H1 (cell line): ENCODE data around the gene ZNF608. TPM values are rescaled to one million over a fixed set of nuclear protein-coding genes. Genes with fewer than 3 reads are reported as not detected.
A peak's percentile ranks its signal among the peaks of the same experiment; 100 is the strongest.

ENCODE experiments used
- CTCF ChIA-PET: fragments of 300-600 bp; sonication (Branson Sonifier 250); formaldehyde crosslinking; loops from one replicate; lab custom pipeline; 2021; ENCODE audit not compliant: partially characterized antibody; lab: Charles Lee
- POLR2A ChIA-PET: fragments of 300-600 bp; sonication (Branson Sonifier 250); formaldehyde crosslinking; loops from one replicate; lab custom pipeline; 2021; ENCODE audit warnings: inconsistent platforms; ENCODE audit not compliant: partially characterized antibody; lab: Charles Lee
- DNase-seq, 2 experiments: peaks; one replicate each; pipeline versions ENCODE4 v3.0.0 to v3.0.0-alpha.2; 2010 to 2022; ENCODE audit warnings: low spot score in 2 of 2, low read depth in 1 of 2, mixed read lengths in 1 of 2
- FAIRE-seq: peaks from 2 replicates; lab custom pipeline; 2011; peaks lifted over from hg19 to GRCh38; lab: Jason Lieb, UNC
- H2AFZ ChIP-seq: 2 replicates; pipeline ENCODE4 v1.8.1; 2012; ENCODE audit warnings: low read length, inconsistent platforms
- H2AK5ac ChIP-seq: 2 replicates; pipeline ENCODE4 v1.6.1; 2013; ENCODE audit warnings: low read depth, low read length
- H2BK120ac ChIP-seq: replicated peaks from 2 replicates; pipeline ENCODE3; 2013; ENCODE audit warnings: low read depth, low read length, inconsistent platforms
- H2BK12ac ChIP-seq: 2 replicates; pipeline ENCODE4 v1.6.1; 2013; ENCODE audit warnings: low read depth, low read length
- H2BK15ac ChIP-seq: 2 replicates; pipeline ENCODE4 v1.6.1; 2013; ENCODE audit warnings: low read length
- H2BK20ac ChIP-seq: 2 replicates; pipeline ENCODE4 v1.6.1; 2013; ENCODE audit warnings: low read length
- H2BK5ac ChIP-seq: 2 replicates; pipeline ENCODE4 v1.6.1; 2013; ENCODE audit warnings: low read depth, low read length
- H3K14ac ChIP-seq: 2 replicates; pipeline ENCODE4 v1.6.1; 2013; ENCODE audit warnings: inconsistent platforms; ENCODE audit not compliant: insufficient read length
- H3K18ac ChIP-seq: 2 replicates; pipeline ENCODE4 v1.6.1; 2013; ENCODE audit warnings: low read length; ENCODE audit errors: extremely low read depth
- H3K23ac ChIP-seq: 2 replicates; pipeline ENCODE4 v1.6.1; 2013; ENCODE audit warnings: inconsistent platforms; ENCODE audit not compliant: insufficient read length
- H3K23me2 ChIP-seq: 2 replicates; pipeline ENCODE4 v1.6.1; 2013; ENCODE audit warnings: low read depth, low read length
- H3K27ac ChIP-seq: 2 replicates; pipeline ENCODE4 v1.6.1; 2011; ENCODE audit warnings: low read depth, low read length, inconsistent platforms
- H3K27me3 ChIP-seq, 4 experiments: replicated peaks in 1 of 4; 1 replicate in 1 of 4; 2 replicates in 3 of 4; pipeline versions ENCODE4 v1.6.1 to v1.8.1; 2011 to 2013; ENCODE audit warnings: low read length in 3 of 4, mild to moderate bottlenecking in 3 of 4, inconsistent platforms in 2 of 4, mixed read lengths in 2 of 4, moderate library complexity in 1 of 4; ENCODE audit not compliant: control insufficient read depth in 3 of 4, insufficient read depth in 3 of 4; ENCODE audit errors: extremely low read depth in 1 of 4
- H3K36me3 ChIP-seq, 4 experiments: 2 replicates each; pipeline versions ENCODE4 v1.6.1 to v1.8.1; 2011 to 2013; ENCODE audit warnings: mild to moderate bottlenecking in 4 of 4, low read length in 3 of 4, moderate library complexity in 2 of 4, control low read depth in 1 of 4, inconsistent platforms in 1 of 4; ENCODE audit not compliant: insufficient read depth in 4 of 4, control insufficient read depth in 2 of 4
- H3K4ac ChIP-seq: replicated peaks from 2 replicates; pipeline ENCODE3; 2013; ENCODE audit warnings: low read length, low read depth, mixed read lengths, inconsistent platforms; ENCODE audit not compliant: insufficient read length
- H3K4me1 ChIP-seq, 4 experiments: replicated peaks in 1 of 4; 1 replicate in 1 of 4; 2 replicates in 3 of 4; pipeline versions ENCODE4 v1.6.1 to v1.8.1; 2011 to 2013; ENCODE audit warnings: low read length in 3 of 4, inconsistent platforms in 2 of 4, mixed read lengths in 1 of 4; ENCODE audit not compliant: insufficient read depth in 4 of 4, control insufficient read depth in 3 of 4
- H3K4me2 ChIP-seq, 2 experiments: 2 replicates each; pipeline versions ENCODE4 v1.6.1 to v1.8.1; 2011 to 2013; ENCODE audit warnings: low read depth in 2 of 2, low read length in 2 of 2, control low read depth in 1 of 2, inconsistent platforms in 1 of 2, mild to moderate bottlenecking in 1 of 2; ENCODE audit not compliant: insufficient read depth in 1 of 2
- H3K4me3 ChIP-seq, 4 experiments: fragments of 200-600, 300-600 bp in 1 of 4; sonication (generic), shearing (Covaris generic), sonication (Bioruptor Twin) in 1 of 4; 2 replicates each; pipeline versions ENCODE4 v1.5.1 to v1.8.1; 2011 to 2016; ENCODE audit warnings: low read length in 4 of 4, low read depth in 3 of 4, control low read depth in 2 of 4, inconsistent platforms in 2 of 4, mild to moderate bottlenecking in 2 of 4, mixed read lengths in 1 of 4, moderate library complexity in 1 of 4; ENCODE audit not compliant: insufficient read depth in 2 of 4; ENCODE audit errors: extremely low read depth in 1 of 4
- H3K56ac ChIP-seq: replicated peaks from 2 replicates; pipeline ENCODE3; 2013; ENCODE audit warnings: low read depth, mild to moderate bottlenecking, mixed read lengths, low read length, inconsistent platforms; ENCODE audit not compliant: insufficient read length
- H3K79me1 ChIP-seq: 2 replicates; pipeline ENCODE4 v1.6.1; 2013; ENCODE audit warnings: low read depth, low read length, control low read depth
- H3K79me2 ChIP-seq, 2 experiments: 2 replicates each; pipeline versions ENCODE4 v1.6.1 to v1.8.1; 2012 to 2013; ENCODE audit warnings: low read length in 2 of 2, mild to moderate bottlenecking in 2 of 2, inconsistent platforms in 1 of 2; ENCODE audit not compliant: insufficient read depth in 2 of 2, control insufficient read depth in 1 of 2
- H3K9ac ChIP-seq, 4 experiments: replicated peaks in 1 of 4; 1 replicate in 1 of 4; 2 replicates in 3 of 4; pipeline versions ENCODE4 v1.6.1 to v1.8.1; 2011 to 2013; ENCODE audit warnings: low read depth in 3 of 4, low read length in 3 of 4, control low read depth in 2 of 4, mild to moderate bottlenecking in 2 of 4, moderate library complexity in 2 of 4, inconsistent platforms in 1 of 4; ENCODE audit errors: extremely low read depth in 1 of 4
- H3K9me3 ChIP-seq, 2 experiments: 2 replicates each; pipeline versions ENCODE4 v1.6.1 to v1.8.1; 2012 to 2013; ENCODE audit warnings: mild to moderate bottlenecking in 2 of 2, moderate library complexity in 2 of 2, control low read depth in 1 of 2, inconsistent platforms in 1 of 2, low read depth in 1 of 2, low read length in 1 of 2, mixed read lengths in 1 of 2; ENCODE audit not compliant: insufficient read depth in 2 of 2
- H4K20me1 ChIP-seq, 2 experiments: replicated peaks in 1 of 2; 2 replicates each; pipeline versions ENCODE3 to v1.8.1; 2011 to 2013; ENCODE audit warnings: inconsistent platforms in 2 of 2, low read length in 2 of 2, mild to moderate bottlenecking in 1 of 2; ENCODE audit not compliant: insufficient read depth in 2 of 2, control insufficient read depth in 1 of 2
- H4K5ac ChIP-seq: 2 replicates; pipeline ENCODE4 v1.6.1; 2013; ENCODE audit warnings: low read length, low read depth, mixed read lengths, inconsistent platforms; ENCODE audit not compliant: insufficient read length
- H4K8ac ChIP-seq: 2 replicates; pipeline ENCODE4 v1.8.0; 2013; ENCODE audit warnings: mild to moderate bottlenecking, moderate library complexity, low read length, inconsistent platforms; ENCODE audit not compliant: insufficient read depth; ENCODE audit errors: extremely low read depth
- H4K91ac ChIP-seq: replicated peaks from 2 replicates; pipeline ENCODE3; 2013; ENCODE audit warnings: low read length, mixed read lengths, inconsistent platforms; ENCODE audit not compliant: insufficient read length
- ATF3 ChIP-seq: IDR thresholded peaks from 2 replicates; pipeline ENCODE4 v1.6.1; 2011; ENCODE audit warnings: low read depth, mild to moderate bottlenecking, low read length; ENCODE audit not compliant: insufficient read depth
- CBX8 ChIP-seq: fragments of 300-800, 300-1000 bp; sonication (generic); IDR thresholded peaks from 2 replicates; pipeline ENCODE4 v1.7.1; 2016; ENCODE audit warnings: low read depth, low read length, borderline replicate concordance
- CREB1 ChIP-seq: IDR thresholded peaks from 2 replicates; pipeline ENCODE4 v1.6.1; 2012; ENCODE audit warnings: inconsistent platforms
- EP300 ChIP-seq, 2 experiments: IDR thresholded peaks; 1 replicate in 1 of 2; 2 replicates in 1 of 2; pipeline ENCODE4 v1.6.1; 2011 to 2012; ENCODE audit warnings: low read depth in 2 of 2, low read length in 2 of 2, mild to moderate bottlenecking in 2 of 2, borderline replicate concordance in 1 of 2, inconsistent platforms in 1 of 2, moderate library complexity in 1 of 2
- POU5F1 ChIP-seq: IDR thresholded peaks from 2 replicates; pipeline ENCODE4 v1.6.1; 2011; ENCODE audit warnings: low read depth, mild to moderate bottlenecking, low read length, moderate library complexity
- SP2 ChIP-seq: IDR thresholded peaks from 2 replicates; pipeline ENCODE4 v1.6.1; 2012; ENCODE audit warnings: mild to moderate bottlenecking, low read length, inconsistent platforms
- TEAD4 ChIP-seq: IDR thresholded peaks from 2 replicates; pipeline ENCODE4 v1.6.1; 2012; ENCODE audit warnings: low read depth, low read length, inconsistent platforms, mixed read lengths
- WGBS, 2 experiments: shearing (Covaris generic) in 1 of 2; methylation state at CpG; one replicate each; pipeline versions ENCODE4 v1.1.6 to v1.1.7; 2013 to 2015; ENCODE audit warnings: low lambda C conversion rate in 2 of 2, mixed read lengths in 2 of 2, inconsistent platforms in 1 of 2, low coverage in 1 of 2, missing lambda C conversion rate in 1 of 2; ENCODE audit not compliant: insufficient replicate concordance in 2 of 2, insufficient coverage in 1 of 2, insufficient read length in 1 of 2; ENCODE audit errors: extremely low coverage in 1 of 2, missing lambda C conversion rate in 1 of 2; 5-methylcytosine and 5-hydroxymethylcytosine counted together
- polyA plus RNA-seq, 7 experiments: library from polyadenylated mRNA; depleted of rRNA in 3 of 7; stranded (reverse) in 5 of 7; unstranded in 2 of 7; fragments of >200 nt in 5 of 7; fragments of 200-250 nt in 2 of 7; gene quantifications; 1 replicate in 5 of 7; 2 replicates in 1 of 7; 4 replicates in 1 of 7; pipeline versions ENCODE4 v1.2.1 to v1.2.3, GENCODE V29; 2011 to 2013; ENCODE audit warnings: missing spikeins in 2 of 7, mixed read lengths in 2 of 7
- total RNA-seq: library from RNA; stranded (reverse); fragmentation: NEBNext Ultra II Directional; extraction: Animal tissue kit (Norgen Biotek cat#: 25700); gene quantifications from 2 replicates; pipeline ENCODE4 v1.2.1, GENCODE V29; 2021

Gene ZNF608
- total and polyA plus RNA-seq, 2 of the 8 experiments (the other 6 are each of a cell fraction or from before 2014, with no cell fraction given), result 17.2 to 40.8 TPM

- Histone ChIP-seq H4K8ac (no peak overlapping the region), H3K36me3 (peaks cover 0 to 2% (median 0%) of the 10 kb centered on the region in 4 experiments; a peak in 1 of 8 replicates), H2BK20ac (no peak overlapping the region), H3K23ac (no peak overlapping the region), H3K27ac (no peak overlapping the region), H2BK5ac (no peak overlapping the region), H3K4me1 (peaks cover 11 to 48% (median 29%) of the 10 kb centered on the region in 4 experiments), H2AK5ac (no peak overlapping the region), H4K20me1 (peaks cover 3 to 18% of the 10 kb centered on the region in 2 experiments), H4K5ac (no peak overlapping the region), H3K23me2 (peaks cover 7% of the 10 kb centered on the region), H3K9ac (no peak overlapping the region), H3K4me3 (peak overlapping the region in 1 of 4 experiments; percentile 40; a peak in 5 of 8 replicates), H3K27me3 (no peaks in the 10 kb centered on the region), H2BK12ac (no peak overlapping the region), H3K79me2 (peaks cover 25 to 94% of the 10 kb centered on the region in 2 experiments), H2BK120ac (peak overlapping the region; percentile 92), H3K79me1 (peaks cover 3% of the 10 kb centered on the region), H3K4me2 (peak overlapping the region; percentile 56 to 64), H3K9me3 (peaks cover 0 to 4% of the 10 kb centered on the region in 2 experiments; a peak in 1 of 4 replicates), H3K56ac (no peak overlapping the region), H3K4ac (no peak overlapping the region), H2BK15ac (no peak overlapping the region), H2AFZ (no peak overlapping the region), H3K14ac (no peak overlapping the region), H3K18ac (peak overlapping the region; percentile 26; the same call in 1 of the 2 replicates), H4K91ac (no peak overlapping the region)
- DNase-seq (peak in 1 of 2 experiments; percentile 66), FAIRE-seq (peak; percentile 99)
- ChIA-PET CTCF (interaction anchor here (0.6 to 1.5 kb wide), 8 partner anchors 10 to 840 kb away, joined by 3 to 5 read pairs (median 3); no protein-coding TSS in a partner anchor), POLR2A (interaction anchor here (0.6 to 6.5 kb wide), 6 partner anchors 10 to 83 kb away, joined by 3 to 74 read pairs (median 4); no protein-coding TSS in a partner anchor)
- WGBS, 2 experiments, result 5% methylated on average over 9 of the region's 9 CpGs; no CpG with 5 or more reads in 1 of the 2 experiments
- no peak; the same call in 1 of the 2 replicates for TF ChIP-seq CREB1
- TF ChIP-seq SP2, result 0 out of 2 replicates have a peak, but pooled peaks have one; percentile 5
- peak; percentile 66 for TF ChIP-seq TEAD4
- no peak for TF ChIP-seq CBX8
- TF ChIP-seq ATF3, result no peak
- 0 out of 3 replicates have a peak, but pooled peaks of 1 of the 2 experiments have one; percentile 30 for TF ChIP-seq EP300 (IDR thresholded peaks at IDR 0.05; ENCODE audit: borderline replicate concordance in 1 of 2, low read depth in 2 of 2, low read length in 2 of 2)
- TF ChIP-seq POU5F1, result 0 out of 2 replicates have a peak, but pooled peaks have one; percentile 36
Measured at GRCh38 chr5:124738681-124739633, 7.5 kb downstream of the ZNF608 start.
